ENCODE results near the gene PTGR3.

The PTGR3 gene

GRCh38 chr18:75234901-75235300, 26.0 kb upstream of the PTGR3 start:
- DNase-seq: no peak

GRCh38 chr18:75231053-75231406, 22.1 kb upstream of the PTGR3 start:
- DNase-seq: no peak

GRCh38 chr18:75230163-75231052, 21.5 kb upstream of the PTGR3 start:
- no peak for DNase-seq

- no peak for DNase-seq
Measured at GRCh38 chr18:75229437-75229836, 20.5 kb upstream of the PTGR3 start.

GRCh38 chr18:75228967-75229366, 20.0 kb upstream of the PTGR3 start:
- no peak for DNase-seq

- no peak for DNase-seq
Measured at GRCh38 chr18:75227535-75228296, 18.8 kb upstream of the PTGR3 start.

GRCh38 chr18:75226956-75227316, 18.0 kb upstream of the PTGR3 start:
- no peak for DNase-seq

- no peak for DNase-seq
Measured at GRCh38 chr18:75226286-75226955, 17.5 kb upstream of the PTGR3 start.

GRCh38 chr18:75223687-75224347, 14.9 kb upstream of the PTGR3 start:
- DNase-seq: peak; percentile 84

GRCh38 chr18:75222407-75222806, 13.5 kb upstream of the PTGR3 start:
- DNase-seq: no peak

GRCh38 chr18:75221897-75222296, 13.0 kb upstream of the PTGR3 start:
- DNase-seq: no peak

GRCh38 chr18:75221397-75221796, 12.5 kb upstream of the PTGR3 start:
- DNase-seq: no peak

GRCh38 chr18:75220551-75221355, 11.8 kb upstream of the PTGR3 start:
- peak; percentile 40 for DNase-seq

- no peak for DNase-seq
Measured at GRCh38 chr18:75219745-75220375, 10.9 kb upstream of the PTGR3 start.

- no peak for DNase-seq
Measured at GRCh38 chr18:75218065-75218923, 9.4 kb upstream of the PTGR3 start.

- DNase-seq: no peak
Measured at GRCh38 chr18:75216911-75217689, 8.2 kb upstream of the PTGR3 start.

- no peak for DNase-seq
Measured at GRCh38 chr18:75216212-75216910, 7.4 kb upstream of the PTGR3 start.

- DNase-seq: no peak
Measured at GRCh38 chr18:75215663-75216062, 6.7 kb upstream of the PTGR3 start.
